Measurements from ENCODE around the gene C6orf120. TPM values are rescaled to one million over a fixed set of nuclear protein-coding genes. Genes with fewer than 3 reads are reported as not detected.

C6orf120 gene
- total and polyA plus RNA-seq, 9 of the 15 experiments (the other 6 are each of a cell fraction or from before 2014, with no cell fraction given) = 7.7 to 44.9 (median 34.8) TPM

GRCh38 chr6:169663468-169663867 lies 38.5 kb upstream of the C6orf120 start:
- ChIA-PET POLR2A (no interaction called here), CTCF (ENCODE audit: low intra/inter-chr PET ratio) (no interaction called here)
- Histone ChIP-seq H3K4me1 (replicated peaks in 1 of 2; ENCODE audit: control insufficient read depth in 2 of 2, insufficient read depth in 2 of 2, low read length in 2 of 2) (no peaks in the 10 kb centered on the region; a peak in 1 of 5 replicates), H2AFZ (ENCODE audit: low read depth, low read length) (no peak overlapping the region), H3K9ac (ENCODE audit: insufficient read depth in 1 of 2, low read depth in 2 of 2, low read length in 2 of 2) (peak overlapping the region in 1 of 2 experiments; percentile 68; a peak in 2 of 4 replicates), H3K36me3 (ENCODE audit: control insufficient read depth, insufficient read depth, low read length) (peaks cover 69% of the 10 kb centered on the region; the same call in 2 of the 3 replicates), H3K27ac (ENCODE audit: extremely low read depth, low read depth, low read length) (no peak overlapping the region), H3K9me1 (ENCODE audit: control insufficient read depth, insufficient read depth, low read length) (peaks cover 4% of the 10 kb centered on the region), H3K79me2 (ENCODE audit: control insufficient read depth, insufficient read depth, low read length) (no peaks in the 10 kb centered on the region), H3K4me3 (no peak overlapping the region), H4K20me1 (replicated peaks; ENCODE audit: control insufficient read depth, insufficient read depth, low read length) (no peaks in the 10 kb centered on the region), H3K4me2 (ENCODE audit: insufficient read depth, low read length) (no peak overlapping the region), H3K27me3 (ENCODE audit: control insufficient read depth in 2 of 2, insufficient read depth in 2 of 2, low read length in 2 of 2) (no peaks in the 10 kb centered on the region), H3K9me3 (replicated peaks; ENCODE audit: control insufficient read depth, insufficient read depth, low read depth, low read length) (no peaks in the 10 kb centered on the region)
- TF ChIP-seq PURB (CRISPR knock-in tag; IDR thresholded peaks at IDR 0.05; ENCODE audit: low read depth) (no peak), CREB3 (tag; conservative IDR thresholded peaks at IDR 0.05; ENCODE audit: low read depth) (no peak), ZNF668 (CRISPR knock-in tag; IDR thresholded peaks at IDR 0.05) (no peak), MCM2 (IDR thresholded peaks at IDR 0.05; ENCODE audit: low read depth) (no peak), HNRNPLL (IDR thresholded peaks at IDR 0.05; ENCODE audit: low read depth, low read length, poor library complexity, severe bottlenecking) (no peak), ZNF124 (CRISPR knock-in tag; IDR thresholded peaks at IDR 0.05) (no peak), EHMT2 (IDR thresholded peaks at IDR 0.05) (no peak), NCOA6 (IDR thresholded peaks at IDR 0.05) (no peak), MCM7 (IDR thresholded peaks at IDR 0.05) (no peak), HDGF (IDR thresholded peaks at IDR 0.05) (no peak), ZNF830 (CRISPR knock-in tag; IDR thresholded peaks at IDR 0.05) (no peak), TARDBP (IDR thresholded peaks at IDR 0.05) (no peak), TAF1 (IDR thresholded peaks at IDR 0.05; ENCODE audit: control insufficient read depth, extremely low read depth, insufficient read depth, low read length, severe bottlenecking) (no peak), RBM15 (IDR thresholded peaks at IDR 0.05; ENCODE audit: insufficient read depth, low read length) (no peak)
- TF ChIP-seq, protein P1, sequence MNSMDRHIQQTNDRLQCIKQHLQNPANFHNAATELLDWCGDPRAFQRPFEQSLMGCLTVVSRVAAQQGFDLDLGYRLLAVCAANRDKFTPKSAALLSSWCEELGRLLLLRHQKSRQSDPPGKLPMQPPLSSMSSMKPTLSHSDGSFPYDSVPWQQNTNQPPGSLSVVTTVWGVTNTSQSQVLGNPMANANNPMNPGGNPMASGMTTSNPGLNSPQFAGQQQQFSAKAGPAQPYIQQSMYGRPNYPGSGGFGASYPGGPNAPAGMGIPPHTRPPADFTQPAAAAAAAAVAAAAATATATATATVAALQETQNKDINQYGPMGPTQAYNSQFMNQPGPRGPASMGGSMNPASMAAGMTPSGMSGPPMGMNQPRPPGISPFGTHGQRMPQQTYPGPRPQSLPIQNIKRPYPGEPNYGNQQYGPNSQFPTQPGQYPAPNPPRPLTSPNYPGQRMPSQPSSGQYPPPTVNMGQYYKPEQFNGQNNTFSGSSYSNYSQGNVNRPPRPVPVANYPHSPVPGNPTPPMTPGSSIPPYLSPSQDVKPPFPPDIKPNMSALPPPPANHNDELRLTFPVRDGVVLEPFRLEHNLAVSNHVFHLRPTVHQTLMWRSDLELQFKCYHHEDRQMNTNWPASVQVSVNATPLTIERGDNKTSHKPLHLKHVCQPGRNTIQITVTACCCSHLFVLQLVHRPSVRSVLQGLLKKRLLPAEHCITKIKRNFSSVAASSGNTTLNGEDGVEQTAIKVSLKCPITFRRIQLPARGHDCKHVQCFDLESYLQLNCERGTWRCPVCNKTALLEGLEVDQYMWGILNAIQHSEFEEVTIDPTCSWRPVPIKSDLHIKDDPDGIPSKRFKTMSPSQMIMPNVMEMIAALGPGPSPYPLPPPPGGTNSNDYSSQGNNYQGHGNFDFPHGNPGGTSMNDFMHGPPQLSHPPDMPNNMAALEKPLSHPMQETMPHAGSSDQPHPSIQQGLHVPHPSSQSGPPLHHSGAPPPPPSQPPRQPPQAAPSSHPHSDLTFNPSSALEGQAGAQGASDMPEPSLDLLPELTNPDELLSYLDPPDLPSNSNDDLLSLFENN (IDR thresholded peaks at IDR 0.05; ENCODE audit: low read depth in 2 of 2, low read length in 2 of 2) = no peak
- WGBS (ENCODE audit: insufficient coverage, low coverage, missing lambda C conversion rate) = 88% methylated on average over 8 of the region's 8 CpGs
- FAIRE-seq (no peak), DNase-seq (ENCODE audit: extremely low read depth in 1 of 4, low spot score in 3 of 4) (no peak), ATAC-seq (no peak)
- intact Hi-C loops (cut with micrococcal nuclease) = no loop called here
- in situ Hi-C loops (cut with MboI) = no loop called here
- no TSS peak for BruUV-seq (replicated peaks)

All from K562 (cell line).